H9 (cell line): ENCODE results near the gene BTLA. TPM values are rescaled to one million over a fixed set of nuclear protein-coding genes. Genes with fewer than 3 reads are reported as not detected.
A peak's percentile ranks its signal among the peaks of the same experiment; 100 is the strongest.

ENCODE experiments used
- DNase-seq: peaks from one replicate; pipeline ENCODE4 v3.0.0-alpha.2; 2017
- H2AFZ ChIP-seq: one replicate; pipeline ENCODE4 v1.6.1; 2013; ENCODE audit warnings: mild to moderate bottlenecking, low read length, control low read depth, moderate library complexity
- H2AK5ac ChIP-seq: 2 replicates; pipeline ENCODE4 v1.6.1; 2013; ENCODE audit warnings: low read length, control low read depth, mixed read lengths; ENCODE audit not compliant: insufficient read length
- H2BK120ac ChIP-seq: one replicate; pipeline ENCODE4 v1.6.1; 2013; ENCODE audit warnings: low read depth, mild to moderate bottlenecking, low read length, control low read depth, inconsistent platforms; ENCODE audit not compliant: poor library complexity, severe bottlenecking
- H2BK12ac ChIP-seq: 2 replicates; pipeline ENCODE4 v1.6.1; 2013; ENCODE audit warnings: low read length, control low read depth, mixed read lengths, low read depth; ENCODE audit not compliant: insufficient read length
- H2BK15ac ChIP-seq: 2 replicates; pipeline ENCODE4 v1.6.1; 2013; ENCODE audit warnings: low read depth, low read length, control low read depth
- H2BK20ac ChIP-seq: one replicate; pipeline ENCODE4 v1.6.1; 2013; ENCODE audit warnings: low read depth, mild to moderate bottlenecking, low read length, control low read depth, inconsistent platforms; ENCODE audit not compliant: poor library complexity, severe bottlenecking
- H2BK5ac ChIP-seq: 2 replicates; pipeline ENCODE4 v1.6.1; 2013; ENCODE audit warnings: low read length, control low read depth, mixed read lengths; ENCODE audit not compliant: insufficient read length
- H3K14ac ChIP-seq: 2 replicates; pipeline ENCODE4 v1.6.1; 2013; ENCODE audit warnings: low read length, control low read depth; ENCODE audit not compliant: insufficient read depth
- H3K18ac ChIP-seq: 2 replicates; pipeline ENCODE4 v1.6.1; 2013; ENCODE audit warnings: low read depth, mild to moderate bottlenecking, mixed read lengths, low read length, control low read depth; ENCODE audit not compliant: insufficient read length
- H3K23ac ChIP-seq: 2 replicates; pipeline ENCODE4 v1.6.1; 2013; ENCODE audit warnings: low read length, control low read depth, mixed read lengths, low read depth; ENCODE audit not compliant: insufficient read length
- H3K23me2 ChIP-seq: 2 replicates; pipeline ENCODE4 v1.6.1; 2013; ENCODE audit warnings: low read depth, mild to moderate bottlenecking, mixed read lengths, low read length, control low read depth; ENCODE audit not compliant: insufficient read length, poor library complexity, severe bottlenecking
- H3K27ac ChIP-seq: 2 replicates; pipeline ENCODE4 v1.5.1; 2013; ENCODE audit warnings: low read length, control low read depth, mixed read lengths, low read depth; ENCODE audit not compliant: insufficient read length
- H3K27me3 ChIP-seq: 2 replicates; pipeline ENCODE4 v1.6.1; 2013; ENCODE audit warnings: low read length, control low read depth, inconsistent platforms; ENCODE audit not compliant: insufficient read depth
- H3K4ac ChIP-seq: 2 replicates; pipeline ENCODE4 v1.6.1; 2013; ENCODE audit warnings: low read depth, mild to moderate bottlenecking, control low read depth, inconsistent platforms, low read length, moderate library complexity
- H3K4me1 ChIP-seq: 2 replicates; pipeline ENCODE4 v1.6.1; 2013; ENCODE audit warnings: low read length, control low read depth, inconsistent platforms; ENCODE audit not compliant: insufficient read depth
- H3K4me2 ChIP-seq: 2 replicates; pipeline ENCODE4 v1.6.1; 2013; ENCODE audit warnings: low read length, control low read depth, mixed read lengths; ENCODE audit not compliant: insufficient read length, insufficient read depth
- H3K56ac ChIP-seq: 2 replicates; pipeline ENCODE4 v1.6.1; 2013; ENCODE audit warnings: low read depth, mild to moderate bottlenecking, mixed read lengths, low read length, control low read depth; ENCODE audit not compliant: insufficient read length
- H3K79me1 ChIP-seq: 2 replicates; pipeline ENCODE4 v1.6.1; 2013; ENCODE audit warnings: low read depth, mild to moderate bottlenecking, moderate library complexity, low read length, control low read depth, inconsistent platforms; ENCODE audit not compliant: insufficient read depth, poor library complexity, severe bottlenecking
- H3K79me2 ChIP-seq: 2 replicates; pipeline ENCODE4 v1.6.1; 2013; ENCODE audit warnings: low read length, control low read depth, inconsistent platforms; ENCODE audit not compliant: insufficient read depth
- H3K9ac ChIP-seq: 2 replicates; pipeline ENCODE4 v1.6.1; 2013; ENCODE audit warnings: low read length, control low read depth, mixed read lengths; ENCODE audit not compliant: insufficient read length; ENCODE audit errors: extremely low read depth
- H3K9me3 ChIP-seq: one replicate; pipeline ENCODE4 v1.6.1; 2013; ENCODE audit warnings: low read depth, low read length, inconsistent platforms; ENCODE audit not compliant: control insufficient read depth
- H3T11ph ChIP-seq: one replicate; pipeline ENCODE4 v1.6.1; 2013; ENCODE audit warnings: mild to moderate bottlenecking, low read length, control low read depth, inconsistent platforms
- H4K20me1 ChIP-seq: one replicate; pipeline ENCODE4 v1.6.1; 2013; ENCODE audit not compliant: control insufficient read depth, insufficient read length, insufficient read depth
- H4K5ac ChIP-seq: 2 replicates; pipeline ENCODE4 v1.6.1; 2013; ENCODE audit warnings: low read depth, mild to moderate bottlenecking, mixed read lengths, low read length, control low read depth; ENCODE audit not compliant: insufficient read length
- H4K8ac ChIP-seq: replicated peaks from 2 replicates; pipeline ENCODE4 v1.6.1; 2013; ENCODE audit warnings: low read length, control low read depth, mixed read lengths, low read depth; ENCODE audit not compliant: insufficient read length
- H4K91ac ChIP-seq: 2 replicates; pipeline ENCODE4 v1.6.1; 2013; ENCODE audit warnings: low read depth, mild to moderate bottlenecking, moderate library complexity, mixed read lengths, low read length, control low read depth; ENCODE audit not compliant: insufficient read length
- H3K27ac Mint-ChIP-seq, 3 experiments: 2 replicates in 2 of 3; 3 replicates in 1 of 3; pipeline ENCODE4 v1.8.0; 2020 to 2021; ENCODE audit warnings: mixed read lengths in 3 of 3, mild to moderate bottlenecking in 1 of 3, moderate library complexity in 1 of 3
- H3K27me3 Mint-ChIP-seq: 2 replicates; pipeline ENCODE4 v1.8.0; 2021; ENCODE audit warnings: low read depth, mild to moderate bottlenecking, moderate library complexity, mixed read lengths
- H3K36me3 Mint-ChIP-seq, 3 experiments: 2 replicates in 2 of 3; 3 replicates in 1 of 3; pipeline ENCODE4 v1.8.0; 2020 to 2021; ENCODE audit warnings: low read depth in 3 of 3, mixed read lengths in 3 of 3; ENCODE audit not compliant: insufficient read depth in 1 of 3
- H3K4me1 Mint-ChIP-seq, 2 experiments: 2 replicates each; pipeline ENCODE4 v1.8.0; 2020; ENCODE audit warnings: mixed read lengths in 2 of 2
- H3K4me3 Mint-ChIP-seq, 2 experiments: 2 replicates in 1 of 2; 3 replicates in 1 of 2; pipeline ENCODE4 v1.8.0; 2020 to 2021; ENCODE audit warnings: mild to moderate bottlenecking in 2 of 2, mixed read lengths in 2 of 2, moderate library complexity in 1 of 2
- H3K9me3 Mint-ChIP-seq, 2 experiments: 2 replicates in 1 of 2; 3 replicates in 1 of 2; pipeline ENCODE4 v1.8.0; 2020; ENCODE audit warnings: mild to moderate bottlenecking in 2 of 2, mixed read lengths in 2 of 2, moderate library complexity in 1 of 2
- total RNA-seq: library from RNA; stranded (reverse); gene quantifications from 2 replicates; pipeline ENCODE4 v1.2.1, GENCODE V29; 2021
- TF ChIP-seq, protein P1 (sequence below): fragments of 200-600 bp; sonication (generic); conservative IDR thresholded peaks from 3 replicates; pipeline ENCODE4 v1.8.0; 2021; ENCODE audit warnings: antibody characterized with exemption, mild to moderate bottlenecking

BTLA gene
- total RNA-seq, 1 experiment from 2014 or later, result not detected

DNA sequence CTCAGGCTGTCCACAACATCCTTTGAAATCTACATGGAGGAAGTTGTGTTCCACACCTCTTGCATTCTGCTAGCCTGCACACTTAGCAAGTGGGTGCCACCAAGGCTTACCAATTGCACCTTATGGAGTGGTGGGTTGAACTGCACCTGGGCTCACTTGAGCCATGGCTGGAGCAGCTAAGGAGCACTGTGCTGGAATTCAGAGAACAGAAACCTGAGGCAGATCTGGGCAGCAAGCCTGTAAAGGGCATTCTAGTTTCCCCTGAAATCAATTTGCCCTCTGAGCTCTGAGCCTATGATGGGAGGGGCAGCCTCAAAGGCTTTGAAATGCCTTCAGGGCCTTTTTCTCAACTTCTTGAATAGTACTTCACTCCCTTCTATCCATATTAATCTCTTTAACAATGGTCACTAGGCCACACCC is 18.0 kb downstream of the BTLA start:
- DNase-seq, result peak; percentile 30
- Histone ChIP-seq H2AK5ac (no peak overlapping the region), H3K9ac (no peak overlapping the region), H3K4me2 (no peak overlapping the region), H4K91ac (no peak overlapping the region), H3K23ac (no peak overlapping the region), H4K5ac (no peak overlapping the region), H3K23me2 (no peaks in the 10 kb centered on the region), H2AFZ (no peak overlapping the region), H2BK120ac (no peak overlapping the region), H2BK5ac (no peak overlapping the region), H3K9me3 (no peaks in the 10 kb centered on the region), H3K4ac (no peak overlapping the region), H3K27ac (no peak overlapping the region), H3K79me2 (no peaks in the 10 kb centered on the region), H3K4me1 (0 out of 2 replicates have a peak, but pooled peaks cover 3% of the 10 kb centered on the region), H2BK15ac (no peak overlapping the region), H4K20me1 (no peaks in the 10 kb centered on the region), H3K14ac (no peak overlapping the region), H3K56ac (no peak overlapping the region), H3K79me1 (no peaks in the 10 kb centered on the region), H2BK12ac (no peak overlapping the region), H3K18ac (no peak overlapping the region), H3K27me3 (no peaks in the 10 kb centered on the region), H2BK20ac (no peak overlapping the region), H3T11ph (no peak overlapping the region), H4K8ac (no peak overlapping the region)
- Mint-ChIP-seq H3K27ac (no peak overlapping the region), H3K27me3 (no peaks in the 10 kb centered on the region), H3K4me1 (peaks cover 3 to 8% of the 10 kb centered on the region in 2 experiments; a peak in 2 of 4 replicates), H3K4me3 (no peak overlapping the region), H3K36me3 (no peaks in the 10 kb centered on the region), H3K9me3 (no peaks in the 10 kb centered on the region)
- TF ChIP-seq, protein P1, sequence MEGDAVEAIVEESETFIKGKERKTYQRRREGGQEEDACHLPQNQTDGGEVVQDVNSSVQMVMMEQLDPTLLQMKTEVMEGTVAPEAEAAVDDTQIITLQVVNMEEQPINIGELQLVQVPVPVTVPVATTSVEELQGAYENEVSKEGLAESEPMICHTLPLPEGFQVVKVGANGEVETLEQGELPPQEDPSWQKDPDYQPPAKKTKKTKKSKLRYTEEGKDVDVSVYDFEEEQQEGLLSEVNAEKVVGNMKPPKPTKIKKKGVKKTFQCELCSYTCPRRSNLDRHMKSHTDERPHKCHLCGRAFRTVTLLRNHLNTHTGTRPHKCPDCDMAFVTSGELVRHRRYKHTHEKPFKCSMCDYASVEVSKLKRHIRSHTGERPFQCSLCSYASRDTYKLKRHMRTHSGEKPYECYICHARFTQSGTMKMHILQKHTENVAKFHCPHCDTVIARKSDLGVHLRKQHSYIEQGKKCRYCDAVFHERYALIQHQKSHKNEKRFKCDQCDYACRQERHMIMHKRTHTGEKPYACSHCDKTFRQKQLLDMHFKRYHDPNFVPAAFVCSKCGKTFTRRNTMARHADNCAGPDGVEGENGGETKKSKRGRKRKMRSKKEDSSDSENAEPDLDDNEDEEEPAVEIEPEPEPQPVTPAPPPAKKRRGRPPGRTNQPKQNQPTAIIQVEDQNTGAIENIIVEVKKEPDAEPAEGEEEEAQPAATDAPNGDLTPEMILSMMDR, result no peak
